Brain microvascular endothelial cell (primary cell): ENCODE measurements around the gene LEKR1.
A peak's percentile ranks its signal among the peaks of the same experiment; 100 is the strongest.

Experiments used
- DNase-seq: peaks from one replicate; pipeline ENCODE4 v3.0.0-alpha.2; 2020
- H3K27ac ChIP-seq: fragments of 250-450 bp; sonication (Bioruptor Pico); 2 replicates; pipeline ENCODE4 v1.5.1; 2020; ENCODE audit warnings: mild to moderate bottlenecking, moderate library complexity
- H3K27me3 ChIP-seq: fragments of 250-450 bp; sonication (Bioruptor Pico); replicated peaks from 2 replicates; pipeline ENCODE4 v1.5.1; 2020; ENCODE audit warnings: mild to moderate bottlenecking
- H3K36me3 ChIP-seq: fragments of 250-450 bp; sonication (Bioruptor Pico); replicated peaks from 2 replicates; pipeline ENCODE4 v1.5.1; 2020; ENCODE audit warnings: mild to moderate bottlenecking
- H3K4me3 ChIP-seq: 2 replicates; pipeline ENCODE4 v1.5.1; 2011; ENCODE audit warnings: low read depth, mild to moderate bottlenecking, control low read depth, low read length, moderate library complexity
- CTCF ChIP-seq: IDR thresholded peaks from 2 replicates; pipeline ENCODE4 v1.5.1; 2011; ENCODE audit warnings: low read depth, mild to moderate bottlenecking, moderate library complexity, low read length, control low read depth, inconsistent platforms; ENCODE audit errors: missing control alignments
- in situ Hi-C: cut with HindIII; loops from 2 replicates; pipeline ENCODE4 v1.10.0; 2017; ENCODE audit warnings: low sequenced_read_pairs, low pct_ligation_motif_present

Gene LEKR1

GRCh38 chr3:156847752-156848448, 21.7 kb downstream of the LEKR1 start:
- H3K27me3 ChIP-seq = no peaks in the 10 kb centered on the region
- TF ChIP-seq CTCF = no peak
- in situ Hi-C loops = no loop called here
- H3K36me3 ChIP-seq = no peaks in the 10 kb centered on the region
- no peak overlapping the region for H3K4me3 ChIP-seq
- H3K27ac ChIP-seq = no peak overlapping the region
- no peak for DNase-seq

GRCh38 chr3:156859578-156859977, 33.4 kb downstream of the LEKR1 start:
- in situ Hi-C loops = no loop called here
- no peak overlapping the region for H3K27ac ChIP-seq
- TF ChIP-seq CTCF = no peak

GRCh38 chr3:156860873-156861272, 34.7 kb downstream of the LEKR1 start:
- Histone ChIP-seq H3K36me3 (no peaks in the 10 kb centered on the region), H3K4me3 (no peak overlapping the region), H3K27me3 (no peaks in the 10 kb centered on the region), H3K27ac (no peak overlapping the region)
- DNase-seq = no peak
- in situ Hi-C loops = no loop called here
- no peak for TF ChIP-seq CTCF

More at GRCh38 chr3:156859578-156859977, 33.4 kb downstream of the LEKR1 start:
- Histone ChIP-seq H3K27me3 (no peaks in the 10 kb centered on the region), H3K4me3 (no peak overlapping the region), H3K36me3 (no peaks in the 10 kb centered on the region)
- DNase-seq = no peak

- no peak for TF ChIP-seq CTCF
- DNase-seq = no peak
- Histone ChIP-seq H3K27me3 (no peaks in the 10 kb centered on the region), H3K36me3 (no peaks in the 10 kb centered on the region), H3K27ac (no peak overlapping the region), H3K4me3 (no peak overlapping the region)
- in situ Hi-C loops = no loop called here
Measured at GRCh38 chr3:156862338-156862737, 36.2 kb downstream of the LEKR1 start.

GRCh38 chr3:156865732-156866131, 39.6 kb downstream of the LEKR1 start:
- no peaks in the 10 kb centered on the region for H3K27me3 ChIP-seq
- peak; percentile 12 for TF ChIP-seq CTCF
- no peaks in the 10 kb centered on the region for H3K36me3 ChIP-seq
- no peak for DNase-seq
- no peak overlapping the region for H3K4me3 ChIP-seq
- no peak overlapping the region for H3K27ac ChIP-seq
- in situ Hi-C loops = no loop called here

- no peak for TF ChIP-seq CTCF
- in situ Hi-C loops = no loop called here
- DNase-seq = no peak
Measured at GRCh38 chr3:156867174-156867573, 41.0 kb downstream of the LEKR1 start.

More at GRCh38 chr3:156867174-156867573, 41.0 kb downstream of the LEKR1 start:
- H3K4me3 ChIP-seq = no peak overlapping the region
- no peaks in the 10 kb centered on the region for H3K27me3 ChIP-seq
- no peak overlapping the region for H3K27ac ChIP-seq
- H3K36me3 ChIP-seq = no peaks in the 10 kb centered on the region
